ENCODE results near the gene PLEKHA4.

GRCh38 chr19:48837687-48838086, 30.7 kb downstream of the PLEKHA4 start:
- TF ChIP-seq CTCF (IDR thresholded peaks at IDR 0.05) (no peak), POLR2AphosphoS5 (IDR thresholded peaks at IDR 0.05; ENCODE audit: low read depth, low read length) (no peak), REST (IDR thresholded peaks at IDR 0.05; ENCODE audit: insufficient read depth in 1 of 2, low read depth in 2 of 2, low read length in 1 of 2) (no peak), TCF7L2 (IDR thresholded peaks at IDR 0.05; ENCODE audit: low read depth, low read length) (no peak), SIN3A (IDR thresholded peaks at IDR 0.05; ENCODE audit: borderline replicate concordance, insufficient read depth, low read depth, low read length) (no peak)
